Measurements from ENCODE around the gene TMEM37. TPM values are rescaled to one million over a fixed set of nuclear protein-coding genes. Genes with fewer than 3 reads are reported as not detected.

Gene TMEM37
- total and polyA plus RNA-seq, 2 of the 13 experiments (the other 11 are each of a cell fraction or from before 2014, with no cell fraction given) = 37.7 to 115 TPM

DNA sequence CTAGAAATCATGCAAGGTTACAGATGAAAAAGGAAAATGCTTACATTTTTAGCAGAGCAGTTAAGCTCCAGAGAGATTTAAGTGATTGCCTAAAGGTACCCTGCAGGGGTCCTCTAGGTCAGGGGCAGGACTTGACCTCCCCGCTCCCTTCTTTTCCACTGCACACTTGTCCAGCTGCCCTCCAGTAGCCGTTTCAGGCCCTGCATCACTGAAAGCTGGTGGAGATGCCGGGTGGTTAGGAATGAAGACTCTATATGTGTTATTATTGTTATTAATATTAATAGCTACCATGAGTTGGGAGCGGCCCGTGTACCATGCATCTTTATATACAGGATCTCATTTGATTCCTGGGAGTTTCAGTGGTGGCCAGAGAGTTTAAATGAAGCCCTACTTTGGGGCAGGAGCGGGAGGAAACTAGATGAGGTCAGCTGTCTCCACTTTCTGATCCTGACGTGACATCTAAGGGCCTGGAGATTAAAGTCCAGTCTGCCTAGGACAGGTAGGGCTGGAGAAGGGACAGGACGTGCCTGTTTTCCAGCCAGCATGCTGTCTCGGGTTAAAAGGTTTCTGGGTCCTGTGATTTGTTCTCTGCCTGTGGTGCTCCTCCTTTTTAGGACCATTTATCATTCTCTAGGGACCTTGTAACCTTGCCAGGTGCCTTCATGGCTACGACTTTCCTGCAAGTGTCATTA, 2.1 kb downstream of the TMEM37 start (continued):
- TF ChIP-seq, protein P1, sequence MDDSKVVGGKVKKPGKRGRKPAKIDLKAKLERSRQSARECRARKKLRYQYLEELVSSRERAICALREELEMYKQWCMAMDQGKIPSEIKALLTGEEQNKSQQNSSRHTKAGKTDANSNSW (CRISPR knock-in tag; IDR thresholded peaks at IDR 0.05; ENCODE audit: borderline replicate concordance) = no peak
- TF ChIP-seq GATAD2A (CRISPR knock-in tag; IDR thresholded peaks at IDR 0.05) (peak; percentile 55), ZNF430 (CRISPR knock-in tag; IDR thresholded peaks at IDR 0.05) (0 out of 2 replicates have a peak, but pooled peaks have one; percentile 25), NFYC (CRISPR knock-in tag; IDR thresholded peaks at IDR 0.05) (no peak), ZBTB42 (CRISPR knock-in tag; IDR thresholded peaks at IDR 0.05) (no peak), FOXM1 (CRISPR knock-in tag; IDR thresholded peaks at IDR 0.05) (no peak), ZNF335 (CRISPR knock-in tag; IDR thresholded peaks at IDR 0.05) (no peak), ZNF546 (CRISPR knock-in tag; conservative IDR thresholded peaks at IDR 0.05) (no peak), MTA1 (CRISPR knock-in tag; IDR thresholded peaks at IDR 0.05; ENCODE audit: borderline replicate concordance) (no peak), NR3C1 (CRISPR knock-in tag; IDR thresholded peaks at IDR 0.05) (no peak), KLF12 (CRISPR knock-in tag; IDR thresholded peaks at IDR 0.05; ENCODE audit: borderline replicate concordance) (no peak), CREB1 (IDR thresholded peaks at IDR 0.05) (no peak), CREB1 (CRISPR knock-in tag; IDR thresholded peaks at IDR 0.05) (no peak), SYNCRIP (IDR thresholded peaks at IDR 0.05; ENCODE audit: insufficient read depth, low read depth, low read length) (no peak), ZBTB1 (CRISPR knock-in tag; IDR thresholded peaks at IDR 0.05; ENCODE audit: borderline replicate concordance) (no peak), ZNF12 (CRISPR knock-in tag; IDR thresholded peaks at IDR 0.05) (0 out of 2 replicates have a peak, but pooled peaks have one; percentile 30), ZSCAN31 (CRISPR knock-in tag; IDR thresholded peaks at IDR 0.05; ENCODE audit: low read depth) (0 out of 2 replicates have a peak, but pooled peaks have one; percentile 22), AGO2 (optimal IDR thresholded peaks at IDR 0.05; ENCODE audit: low read depth, low read length) (no peak), ZNF468 (CRISPR knock-in tag; IDR thresholded peaks at IDR 0.05) (no peak), ZZZ3 (CRISPR knock-in tag; IDR thresholded peaks at IDR 0.05; ENCODE audit: borderline replicate concordance) (peak; percentile 53; the same call in 1 of the 2 replicates), ARID4A (CRISPR knock-in tag; IDR thresholded peaks at IDR 0.05; ENCODE audit: borderline replicate concordance) (peak; percentile 23; the same call in 1 of the 2 replicates), YEATS2 (CRISPR knock-in tag; IDR thresholded peaks at IDR 0.05; ENCODE audit: borderline replicate concordance) (no peak), PHF20 (CRISPR knock-in tag; IDR thresholded peaks at IDR 0.05) (no peak), IRX3 (CRISPR knock-in tag; IDR thresholded peaks at IDR 0.05; ENCODE audit: borderline replicate concordance, low read depth) (no peak)
- TF ChIP-seq, protein P2, sequence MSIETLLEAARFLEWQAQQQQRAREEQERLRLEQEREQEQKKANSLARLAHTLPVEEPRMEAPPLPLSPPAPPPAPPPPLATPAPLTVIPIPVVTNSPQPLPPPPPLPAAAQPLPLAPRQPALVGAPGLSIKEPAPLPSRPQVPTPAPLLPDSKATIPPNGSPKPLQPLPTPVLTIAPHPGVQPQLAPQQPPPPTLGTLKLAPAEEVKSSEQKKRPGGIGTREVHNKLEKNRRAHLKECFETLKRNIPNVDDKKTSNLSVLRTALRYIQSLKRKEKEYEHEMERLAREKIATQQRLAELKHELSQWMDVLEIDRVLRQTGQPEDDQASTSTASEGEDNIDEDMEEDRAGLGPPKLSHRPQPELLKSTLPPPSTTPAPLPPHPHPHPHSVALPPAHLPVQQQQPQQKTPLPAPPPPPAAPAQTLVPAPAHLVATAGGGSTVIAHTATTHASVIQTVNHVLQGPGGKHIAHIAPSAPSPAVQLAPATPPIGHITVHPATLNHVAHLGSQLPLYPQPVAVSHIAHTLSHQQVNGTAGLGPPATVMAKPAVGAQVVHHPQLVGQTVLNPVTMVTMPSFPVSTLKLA (IDR thresholded peaks at IDR 0.05) = no peak
- TF ChIP-seq, protein P3, sequence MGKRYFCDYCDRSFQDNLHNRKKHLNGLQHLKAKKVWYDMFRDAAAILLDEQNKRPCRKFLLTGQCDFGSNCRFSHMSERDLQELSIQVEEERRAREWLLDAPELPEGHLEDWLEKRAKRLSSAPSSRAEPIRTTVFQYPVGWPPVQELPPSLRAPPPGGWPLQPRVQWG (CRISPR knock-in tag; IDR thresholded peaks at IDR 0.05; ENCODE audit: borderline replicate concordance, low read depth) = no peak

Data from HepG2 (cell line).